Osteocyte (in vitro differentiated cells): Measurements from ENCODE around the gene ASCL5. TPM values are rescaled to one million over a fixed set of nuclear protein-coding genes. Genes with fewer than 3 reads are reported as not detected.

Experiments used
- DNase-seq: peaks from one replicate; pipeline ENCODE4 v3.0.0; 2021; ENCODE audit warnings: mixed read lengths; ENCODE audit not compliant: unreplicated experiment; ENCODE audit errors: extremely low spot score
- H3K27ac Mint-ChIP-seq: one replicate; pipeline ENCODE4 v1.8.0; 2021; ENCODE audit warnings: mild to moderate bottlenecking, mixed read lengths; ENCODE audit not compliant: unreplicated experiment
- H3K27me3 Mint-ChIP-seq: one replicate; pipeline ENCODE4 v1.8.0; 2021; ENCODE audit warnings: mixed read lengths; ENCODE audit not compliant: unreplicated experiment
- H3K36me3 Mint-ChIP-seq: one replicate; pipeline ENCODE4 v1.8.0; 2021; ENCODE audit warnings: mixed read lengths; ENCODE audit not compliant: unreplicated experiment
- H3K4me1 Mint-ChIP-seq: one replicate; pipeline ENCODE4 v1.8.0; 2021; ENCODE audit warnings: mixed read lengths; ENCODE audit not compliant: unreplicated experiment
- H3K4me3 Mint-ChIP-seq: one replicate; pipeline ENCODE4 v1.8.0; 2021; ENCODE audit warnings: mild to moderate bottlenecking, moderate library complexity, mixed read lengths; ENCODE audit not compliant: unreplicated experiment
- H3K9me3 Mint-ChIP-seq: one replicate; pipeline ENCODE4 v1.8.0; 2021; ENCODE audit warnings: mixed read lengths; ENCODE audit not compliant: unreplicated experiment
- CTCF ChIP-seq: fragments of 200-600 bp; sonication (generic); IDR thresholded peaks from 2 replicates; pipeline ENCODE4 v1.5.0; 2021; ENCODE audit warnings: antibody characterized with exemption, mild to moderate bottlenecking, moderate library complexity
- total RNA-seq: library from RNA; stranded (reverse); gene quantifications from 2 replicates; pipeline ENCODE4 v1.2.1, GENCODE V29; 2021

ASCL5 gene
- total RNA-seq, 1 donor from 2014 or later = not detected

GRCh38 chr1:201088901-201089525 is 38.0 kb downstream of the ASCL5 start:
- Mint-ChIP-seq H3K36me3 (no peaks in the 10 kb centered on the region), H3K4me3 (no peak overlapping the region), H3K27me3 (peaks cover 26% of the 10 kb centered on the region), H3K9me3 (no peaks in the 10 kb centered on the region), H3K4me1 (peaks cover 3% of the 10 kb centered on the region), H3K27ac (no peak overlapping the region)
- DNase-seq = no peak
- TF ChIP-seq CTCF = no peak

- Mint-ChIP-seq H3K27ac (no peak overlapping the region), H3K4me3 (no peak overlapping the region), H3K9me3 (no peaks in the 10 kb centered on the region), H3K4me1 (peaks cover 3% of the 10 kb centered on the region), H3K36me3 (no peaks in the 10 kb centered on the region), H3K27me3 (peaks cover 29% of the 10 kb centered on the region)
- DNase-seq = no peak
- no peak for TF ChIP-seq CTCF
Observed at GRCh38 chr1:201088395-201088794, 38.6 kb downstream of the ASCL5 start.

GRCh38 chr1:201085902-201086735 is 40.9 kb downstream of the ASCL5 start:
- DNase-seq = no peak
- Mint-ChIP-seq H3K36me3 (no peaks in the 10 kb centered on the region), H3K4me3 (no peak overlapping the region), H3K27me3 (peaks cover 35% of the 10 kb centered on the region), H3K27ac (no peak overlapping the region), H3K9me3 (no peaks in the 10 kb centered on the region), H3K4me1 (peaks cover 2% of the 10 kb centered on the region)
- TF ChIP-seq CTCF = peak; percentile 57

- no peak overlapping the region for H3K4me3 Mint-ChIP-seq
- DNase-seq = no peak
- H3K36me3 Mint-ChIP-seq = no peaks in the 10 kb centered on the region
- no peaks in the 10 kb centered on the region for H3K4me1 Mint-ChIP-seq
- H3K27ac Mint-ChIP-seq = no peak overlapping the region
- peaks cover 44% of the 10 kb centered on the region for H3K27me3 Mint-ChIP-seq
- no peak for TF ChIP-seq CTCF
- no peaks in the 10 kb centered on the region for H3K9me3 Mint-ChIP-seq
Observed at GRCh38 chr1:201084295-201084694, 42.7 kb downstream of the ASCL5 start.

- no peaks in the 10 kb centered on the region for H3K4me1 Mint-ChIP-seq
- no peak overlapping the region for H3K27ac Mint-ChIP-seq
- no peak for DNase-seq
- TF ChIP-seq CTCF = no peak
- no peaks in the 10 kb centered on the region for H3K9me3 Mint-ChIP-seq
- no peak overlapping the region for H3K4me3 Mint-ChIP-seq
- H3K36me3 Mint-ChIP-seq = no peaks in the 10 kb centered on the region
- peaks cover 44% of the 10 kb centered on the region for H3K27me3 Mint-ChIP-seq
Observed at GRCh38 chr1:201083741-201084140, 43.2 kb downstream of the ASCL5 start.
